ENCODE measurements around the gene RAD51B.

- TF ChIP-seq CTCF (IDR thresholded peaks at IDR 0.05) = no peak
- no peak for TF ChIP-seq POLR2A (IDR thresholded peaks at IDR 0.05)
Measured at GRCh38 chr14:68486809-68487208, 667.2 kb downstream of the RAD51B start.
